RWPE2 (cell line): ENCODE data around the gene EXD3.

Source experiments
- ATAC-seq: fragments of 200-7000 bp; cut with Tn5 transposase; 3 replicates; pipeline ENCODE4 v1.9.1; 2021; ENCODE audit warnings: low read depth
- DNase-seq: peaks from one replicate; pipeline ENCODE4 v3.0.0-alpha.2; 2020; ENCODE audit warnings: low spot score
- H3K27ac ChIP-seq: fragments of 450-650 bp; 2 replicates; pipeline ENCODE4 v1.5.1; 2017; ENCODE audit warnings: mild to moderate bottlenecking; ENCODE audit not compliant: poor library complexity, severe bottlenecking
- H3K27me3 ChIP-seq: fragments of 250-450 bp; sonication (Bioruptor Pico); 2 replicates; pipeline ENCODE4 v1.5.1; 2021; ENCODE audit warnings: mild to moderate bottlenecking, moderate library complexity; ENCODE audit not compliant: insufficient read depth, poor library complexity, severe bottlenecking
- H3K36me3 ChIP-seq: fragments of 250-450 bp; sonication (Bioruptor Pico); 2 replicates; pipeline ENCODE4 v1.5.1; 2020; ENCODE audit warnings: low read depth, mild to moderate bottlenecking, moderate library complexity
- H3K4me1 ChIP-seq: fragments of 250-450 bp; sonication (Bioruptor Pico); 2 replicates; pipeline ENCODE4 v1.5.1; 2021; ENCODE audit warnings: mild to moderate bottlenecking, moderate library complexity; ENCODE audit not compliant: insufficient read depth, poor library complexity, severe bottlenecking
- H3K4me3 ChIP-seq: fragments of 250-450 bp; sonication (Bioruptor Pico); 2 replicates; pipeline ENCODE4 v1.5.1; 2021; ENCODE audit warnings: mild to moderate bottlenecking, moderate library complexity; ENCODE audit not compliant: severe bottlenecking
- H3K9me3 ChIP-seq: fragments of 250-450 bp; sonication (Bioruptor Pico); 2 replicates; pipeline ENCODE4 v1.5.1; 2021; ENCODE audit warnings: mild to moderate bottlenecking, moderate library complexity; ENCODE audit not compliant: severe bottlenecking
- TF ChIP-seq, protein P1 (sequence below): fragments of 450-650 bp; IDR thresholded peaks from one replicate; pipeline ENCODE4 v1.5.1; 2017; ENCODE audit warnings: mild to moderate bottlenecking, moderate library complexity; ENCODE audit not compliant: poor library complexity, severe bottlenecking

The EXD3 gene

GRCh38 chr9:137276473-137277328 is 146.3 kb downstream of the EXD3 start:
- H3K27ac ChIP-seq, result peak overlapping the region; percentile 88
- ATAC-seq, result peak; percentile 22

DNA sequence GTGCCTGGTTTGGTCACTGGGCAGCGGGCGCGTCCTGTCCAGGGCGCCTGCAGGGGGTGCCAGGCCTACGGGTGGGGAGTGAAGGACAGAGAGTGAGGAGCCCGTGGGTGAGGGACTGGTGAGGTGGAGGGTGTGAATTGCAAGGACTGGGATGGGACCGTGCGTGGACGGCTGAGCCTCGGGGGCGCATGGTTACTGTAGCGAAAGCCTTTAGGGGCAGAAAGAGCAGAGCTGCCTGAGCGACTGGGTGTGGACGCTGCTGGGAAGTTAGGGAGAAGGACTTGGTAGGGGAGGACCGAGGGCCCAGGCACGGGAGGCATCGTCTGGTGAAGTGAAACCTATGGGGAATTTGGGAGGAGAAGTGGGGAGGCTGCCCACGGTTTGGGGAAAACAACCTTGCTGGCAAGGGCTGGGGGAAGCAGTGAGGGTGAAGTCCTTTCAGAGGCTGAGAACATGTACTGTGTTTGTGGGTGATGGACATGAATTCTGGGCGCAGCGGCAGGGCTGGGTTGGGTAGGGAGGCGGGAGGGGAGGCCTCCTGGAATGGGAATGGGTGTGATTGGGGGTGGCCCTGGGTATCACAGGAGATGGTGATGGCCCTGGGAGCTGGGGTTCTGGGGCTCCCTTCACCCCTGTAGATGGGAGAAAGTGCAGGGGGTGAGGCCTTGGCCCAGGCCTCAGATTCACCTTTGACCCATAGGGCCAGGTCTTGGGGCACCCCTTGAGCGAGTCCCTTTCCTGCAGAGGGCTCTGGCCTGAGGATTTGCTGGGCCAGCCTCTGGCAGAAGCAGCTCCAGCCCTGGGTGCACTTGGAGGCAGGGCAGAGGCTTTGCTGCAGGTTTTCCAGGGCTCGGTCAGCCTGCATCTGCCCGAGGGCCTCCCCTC is 147.1 kb downstream of the EXD3 start:
- H3K36me3 ChIP-seq, result peaks cover 34% of the 10 kb centered on the region
- TF ChIP-seq, protein P1, sequence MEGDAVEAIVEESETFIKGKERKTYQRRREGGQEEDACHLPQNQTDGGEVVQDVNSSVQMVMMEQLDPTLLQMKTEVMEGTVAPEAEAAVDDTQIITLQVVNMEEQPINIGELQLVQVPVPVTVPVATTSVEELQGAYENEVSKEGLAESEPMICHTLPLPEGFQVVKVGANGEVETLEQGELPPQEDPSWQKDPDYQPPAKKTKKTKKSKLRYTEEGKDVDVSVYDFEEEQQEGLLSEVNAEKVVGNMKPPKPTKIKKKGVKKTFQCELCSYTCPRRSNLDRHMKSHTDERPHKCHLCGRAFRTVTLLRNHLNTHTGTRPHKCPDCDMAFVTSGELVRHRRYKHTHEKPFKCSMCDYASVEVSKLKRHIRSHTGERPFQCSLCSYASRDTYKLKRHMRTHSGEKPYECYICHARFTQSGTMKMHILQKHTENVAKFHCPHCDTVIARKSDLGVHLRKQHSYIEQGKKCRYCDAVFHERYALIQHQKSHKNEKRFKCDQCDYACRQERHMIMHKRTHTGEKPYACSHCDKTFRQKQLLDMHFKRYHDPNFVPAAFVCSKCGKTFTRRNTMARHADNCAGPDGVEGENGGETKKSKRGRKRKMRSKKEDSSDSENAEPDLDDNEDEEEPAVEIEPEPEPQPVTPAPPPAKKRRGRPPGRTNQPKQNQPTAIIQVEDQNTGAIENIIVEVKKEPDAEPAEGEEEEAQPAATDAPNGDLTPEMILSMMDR, result no peak
- no peaks in the 10 kb centered on the region for H3K27me3 ChIP-seq
- no peaks in the 10 kb centered on the region for H3K9me3 ChIP-seq
- no peak overlapping the region for H3K4me3 ChIP-seq
- H3K27ac ChIP-seq, result peak overlapping the region; percentile 88
- ATAC-seq (no peak), DNase-seq (no peak)
- H3K4me1 ChIP-seq, result peaks cover 18% of the 10 kb centered on the region

More at GRCh38 chr9:137276473-137277328, 146.3 kb downstream of the EXD3 start:
- Histone ChIP-seq H3K9me3 (no peaks in the 10 kb centered on the region), H3K36me3 (peaks cover 33% of the 10 kb centered on the region), H3K27me3 (no peaks in the 10 kb centered on the region), H3K4me1 (peaks cover 18% of the 10 kb centered on the region), H3K4me3 (peak overlapping the region; percentile 81)
- no peak for DNase-seq
- TF ChIP-seq, protein P1, result no peak

GRCh38 chr9:137275203-137275587 is 147.8 kb downstream of the EXD3 start:
- H3K27ac ChIP-seq, result peak overlapping the region; percentile 88
- H3K9me3 ChIP-seq, result no peaks in the 10 kb centered on the region
- peaks cover 35% of the 10 kb centered on the region for H3K36me3 ChIP-seq
- H3K27me3 ChIP-seq, result no peaks in the 10 kb centered on the region
- H3K4me1 ChIP-seq, result peaks cover 18% of the 10 kb centered on the region
- TF ChIP-seq, protein P1, result no peak
- no peak for DNase-seq
- no peak for ATAC-seq
- H3K4me3 ChIP-seq, result no peak overlapping the region

DNA sequence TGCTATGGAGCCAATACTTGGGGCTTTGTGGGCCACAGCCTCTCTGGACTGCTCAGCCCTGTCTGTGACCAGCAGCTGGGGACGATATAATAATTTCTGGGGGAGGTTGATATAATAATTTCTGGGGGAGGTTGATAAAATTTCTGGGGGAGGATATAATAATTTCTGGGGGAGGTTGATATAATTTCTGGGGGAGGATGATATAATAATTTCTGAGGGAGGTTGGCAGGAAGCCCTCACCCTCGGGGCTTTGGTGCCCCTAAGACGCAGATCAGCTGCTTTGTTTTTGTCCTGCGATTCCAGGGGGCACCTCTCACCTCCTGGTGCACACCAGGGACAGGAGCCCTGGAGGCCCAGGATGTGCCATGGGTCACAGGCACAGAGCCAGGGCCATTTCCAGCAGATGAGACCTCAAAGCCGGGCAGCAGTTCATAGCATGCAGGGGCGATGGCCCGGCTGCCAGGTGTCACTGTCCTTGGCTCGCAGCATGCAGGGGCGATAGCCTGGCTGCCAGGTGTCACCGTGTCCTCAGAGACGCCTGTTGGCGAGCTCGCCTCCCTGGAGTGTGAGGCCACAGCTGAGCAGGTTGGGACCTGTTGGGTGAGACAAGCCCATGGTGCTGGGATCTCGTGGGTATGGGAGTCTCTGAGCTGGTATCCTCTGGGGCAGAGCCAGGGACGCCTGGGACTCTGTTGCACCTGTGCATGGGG is 149.2 kb downstream of the EXD3 start:
- Histone ChIP-seq H3K27ac (peak overlapping the region; percentile 26), H3K9me3 (no peaks in the 10 kb centered on the region), H3K4me1 (peaks cover 18% of the 10 kb centered on the region), H3K36me3 (peaks cover 36% of the 10 kb centered on the region), H3K4me3 (no peak overlapping the region), H3K27me3 (no peaks in the 10 kb centered on the region)
- DNase-seq (peak; percentile 67), ATAC-seq (no peak)
- TF ChIP-seq, protein P1, result no peak
